Endothelial cell of umbilical vein (primary cell): ENCODE results near the gene PRC1. TPM values are rescaled to one million over a fixed set of nuclear protein-coding genes. Genes with fewer than 3 reads are reported as not detected.

Experiments used
- BruUV-seq: library from RNA; stranded (reverse); fragments of 400-500 nt; replicated peaks from 2 replicates; lab custom pipeline; 2021; lab: Mats Ljungman, UMichigan
- CTCF ChIA-PET: fragments of 300-600, 350-600 bp; sonication (Branson Sonifier 250); formaldehyde crosslinking; loops from one replicate; lab custom pipeline; 2021; ENCODE audit warnings: antibody characterized with exemption, inconsistent platforms; lab: Charles Lee
- POLR2A ChIA-PET: fragments of 300-600, 350-600 bp; sonication (Branson Sonifier 250); formaldehyde crosslinking; loops from one replicate; lab custom pipeline; 2021; ENCODE audit warnings: antibody characterized with exemption, inconsistent platforms; lab: Charles Lee
- DNase-seq: peaks from one replicate; pipeline ENCODE4 v3.0.0-alpha.2; 2011; ENCODE audit warnings: low read depth, low spot score
- FAIRE-seq: peaks from 2 replicates; lab custom pipeline; 2011; peaks lifted over from hg19 to GRCh38; lab: Jason Lieb, UNC
- H2AFZ ChIP-seq: 2 replicates; pipeline ENCODE4 v1.6.0; 2012; ENCODE audit warnings: low read depth, low read length, control low read depth, inconsistent platforms
- H3K27ac ChIP-seq: 2 replicates; pipeline ENCODE4 v1.5.1; 2011; ENCODE audit warnings: low read depth, mild to moderate bottlenecking, control low read depth, low read length, moderate library complexity; ENCODE audit not compliant: insufficient read depth
- H3K27me3 ChIP-seq, 2 experiments: 2 replicates each; pipeline versions ENCODE4 v1.6.0 to v1.6.1; 2011; ENCODE audit warnings: low read length in 2 of 2, mixed read lengths in 1 of 2; ENCODE audit not compliant: control insufficient read depth in 2 of 2, insufficient read depth in 2 of 2
- H3K36me3 ChIP-seq, 2 experiments: 2 replicates in 1 of 2; 3 replicates in 1 of 2; pipeline ENCODE4 v1.5.1; 2011; ENCODE audit warnings: low read length in 2 of 2, mild to moderate bottlenecking in 1 of 2, moderate library complexity in 1 of 2; ENCODE audit not compliant: control insufficient read depth in 2 of 2, insufficient read depth in 2 of 2; ENCODE audit errors: extremely low read depth in 1 of 2
- H3K4me1 ChIP-seq: 3 replicates; pipeline ENCODE4 v1.5.1; 2011; ENCODE audit warnings: mild to moderate bottlenecking, low read length; ENCODE audit not compliant: control insufficient read depth, insufficient read depth; ENCODE audit errors: extremely low read depth
- H3K4me2 ChIP-seq: 2 replicates; pipeline ENCODE4 v1.6.1; 2011; ENCODE audit warnings: low read length, control low read depth, mixed read lengths; ENCODE audit not compliant: insufficient read depth
- H3K4me3 ChIP-seq, 3 experiments: fragments of 200-600 bp in 1 of 3; sonication (generic), shearing (Covaris generic) in 1 of 3; replicated peaks in 1 of 3; 2 replicates each; pipeline ENCODE4 v1.5.1; 2011 to 2016; ENCODE audit warnings: control low read depth in 3 of 3, low read length in 3 of 3, mild to moderate bottlenecking in 2 of 3, inconsistent platforms in 1 of 3, low read depth in 1 of 3, moderate library complexity in 1 of 3; ENCODE audit not compliant: insufficient read depth in 1 of 3
- H3K79me2 ChIP-seq: 2 replicates; pipeline ENCODE4 v1.6.0; 2012; ENCODE audit warnings: low read length, inconsistent platforms; ENCODE audit not compliant: control insufficient read depth, insufficient read depth
- H3K9ac ChIP-seq: replicated peaks from 2 replicates; pipeline ENCODE3; 2011; ENCODE audit warnings: low read length, control low read depth; ENCODE audit not compliant: insufficient read depth; ENCODE audit errors: extremely low read depth
- H3K9me1 ChIP-seq: replicated peaks from 3 replicates; pipeline ENCODE4 v1.6.0; 2011; ENCODE audit warnings: mild to moderate bottlenecking, low read length; ENCODE audit not compliant: control insufficient read depth, insufficient read depth; ENCODE audit errors: extremely low read depth
- H3K9me3 ChIP-seq: replicated peaks from 2 replicates; pipeline ENCODE4 v1.5.1; 2012; ENCODE audit warnings: low read length, inconsistent platforms; ENCODE audit not compliant: control insufficient read depth, insufficient read depth
- H4K20me1 ChIP-seq: replicated peaks from 2 replicates; pipeline ENCODE3; 2011; ENCODE audit warnings: mild to moderate bottlenecking, low read length; ENCODE audit not compliant: control insufficient read depth, insufficient read depth; ENCODE audit errors: extremely low read depth
- CTCF ChIP-seq, 2 donors: IDR thresholded peaks; 1 replicate in 1 of 2; 2 replicates in 1 of 2; pipeline ENCODE4 v1.5.1; 2011; ENCODE audit warnings: low read length in 2 of 2, mild to moderate bottlenecking in 2 of 2, moderate library complexity in 2 of 2, control low read depth in 1 of 2, inconsistent platforms in 1 of 2, low read depth in 1 of 2; ENCODE audit not compliant: insufficient read depth in 1 of 2; ENCODE audit errors: extremely low read depth in 1 of 2
- EZH2 ChIP-seq: IDR thresholded peaks from 2 replicates; pipeline ENCODE4 v1.6.1; 2012; ENCODE audit warnings: borderline replicate concordance, low read depth, mild to moderate bottlenecking, moderate library complexity, low read length, inconsistent platforms; ENCODE audit not compliant: severe bottlenecking
- FOS ChIP-seq: IDR thresholded peaks from 2 replicates; pipeline ENCODE4 v1.6.1; 2011; ENCODE audit warnings: mild to moderate bottlenecking, low read length, moderate library complexity, borderline replicate concordance; ENCODE audit not compliant: insufficient read depth
- GATA2 ChIP-seq: IDR thresholded peaks from 2 replicates; pipeline ENCODE4 v1.7.0; 2011; ENCODE audit warnings: low read depth, mild to moderate bottlenecking, moderate library complexity, mixed read lengths, low read length; ENCODE audit not compliant: insufficient read length, insufficient read depth
- JUN ChIP-seq: IDR thresholded peaks from 2 replicates; pipeline ENCODE4 v1.6.1; 2011; ENCODE audit warnings: borderline replicate concordance, low read depth; ENCODE audit not compliant: insufficient read length, insufficient read depth
- MYC ChIP-seq: IDR thresholded peaks from one replicate; pipeline ENCODE4 v1.6.1; 2011; ENCODE audit warnings: mild to moderate bottlenecking, low read depth, low read length
- POLR2A ChIP-seq: IDR thresholded peaks from 2 replicates; pipeline ENCODE4 v1.6.1; 2012; ENCODE audit warnings: low read depth, mild to moderate bottlenecking, control low read depth, low read length
- POLR2AphosphoS5 ChIP-seq: IDR thresholded peaks from 2 replicates; pipeline ENCODE4 v1.6.1; 2012; ENCODE audit warnings: low read depth, mild to moderate bottlenecking, control low read depth, low read length, moderate library complexity; ENCODE audit not compliant: insufficient read depth
- dilution Hi-C: fragments of 300-500 bp; cut with MboI; formaldehyde crosslinking; loops from one replicate; pipeline ENCODE4 v1.15.0; 2019; ENCODE audit warnings: low sequenced_read_pairs; ENCODE audit not compliant: extremely low pct_ligation_motif_present
- intact Hi-C: fragments of 100-400 bp; cut with micrococcal nuclease; formaldehyde crosslinking; loops from one replicate; pipeline ENCODE4 v1.10.0; 2022
- polyA plus RNA-seq, 4 experiments: library from polyadenylated mRNA; depleted of rRNA in 3 of 4; stranded (reverse) in 3 of 4; unstranded in 1 of 4; fragments of >200 nt; gene quantifications; 2 replicates each; pipeline versions ENCODE4 v1.2.1 to v1.2.3, GENCODE V29; 2011 to 2012; ENCODE audit warnings: missing spikeins in 1 of 4
- small RNA-seq: library from RNA; depleted of rRNA; stranded (forward); fragments of <200 nt; gene quantifications from one replicate; pipeline ENCODE3, GENCODE V24; 2012; ENCODE audit warnings: low replicate concordance, low read depth; ENCODE audit not compliant: insufficient read depth, insufficient read length
- total RNA-seq: library from RNA; stranded (reverse); gene quantifications from 2 replicates; pipeline ENCODE4 v1.2.3, GENCODE V29; 2021
- TF ChIP-seq, protein P1 (sequence below): IDR thresholded peaks from 2 replicates; pipeline ENCODE4 v1.6.1; 2011; ENCODE audit not compliant: insufficient read depth, insufficient read length

Gene PRC1
- total and polyA plus RNA-seq, 2 donors (not counting 3 experiments of a cell fraction or from before 2014, with no cell fraction given) = 171 to 280 TPM

GRCh38 chr15:90916461-90916860 is 77.9 kb downstream of the PRC1 start:
- H3K79me2 ChIP-seq = no peaks in the 10 kb centered on the region
- TF ChIP-seq MYC (no peak), POLR2A (no peak), CTCF (IDR thresholded peaks at IDR 0.05; ENCODE audit: extremely low read depth in 1 of 2, insufficient read depth in 1 of 2, low read depth in 1 of 2, low read length in 2 of 2) (no peak), GATA2 (no peak), EZH2 (no peak), JUN (no peak), POLR2AphosphoS5 (no peak), FOS (no peak)
- TF ChIP-seq, protein P1, sequence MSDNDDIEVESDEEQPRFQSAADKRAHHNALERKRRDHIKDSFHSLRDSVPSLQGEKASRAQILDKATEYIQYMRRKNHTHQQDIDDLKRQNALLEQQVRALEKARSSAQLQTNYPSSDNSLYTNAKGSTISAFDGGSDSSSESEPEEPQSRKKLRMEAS = no peak
- FAIRE-seq = no peak
- dilution Hi-C loops (no loop called here), intact Hi-C loops (no loop called here)
- no peak overlapping the region for H2AFZ ChIP-seq
- H3K9ac ChIP-seq = no peak overlapping the region
- H3K4me3 ChIP-seq = no peak overlapping the region
- H3K27me3 ChIP-seq = no peaks in the 10 kb centered on the region
- ChIA-PET CTCF (no interaction called here), POLR2A (no interaction called here)
- BruUV-seq = no TSS peak
- H3K9me3 ChIP-seq = no peaks in the 10 kb centered on the region
- no peak overlapping the region for H3K27ac ChIP-seq
- no peaks in the 10 kb centered on the region for H4K20me1 ChIP-seq
- DNase-seq = no peak
- no peak overlapping the region for H3K4me2 ChIP-seq
- no peaks in the 10 kb centered on the region for H3K9me1 ChIP-seq
- peaks cover 2 to 63% of the 10 kb centered on the region in 2 experiments for H3K36me3 ChIP-seq
- no peaks in the 10 kb centered on the region for H3K4me1 ChIP-seq

Small RNA genes lying within 50 kb of the gene (small RNA-seq; reads per million reads assigned to genes)
- gene RF00019 = not detected

Other genes with a start within 250 kb of the PRC1 start
- 131 and 145 TPM in 2 replicates for gene FURIN, start 125.9 kb downstream of the PRC1 start, total RNA-seq
- 77.4 and 96.9 TPM in 2 replicates for gene FURIN, start 125.9 kb downstream of the PRC1 start, polyA plus RNA-seq
- 51.0 and 58.1 TPM in 2 replicates for gene FES, start 110.0 kb downstream of the PRC1 start, total RNA-seq
- 41.5 and 55.7 TPM in 2 replicates for gene FES, start 110.0 kb downstream of the PRC1 start, polyA plus RNA-seq
- gene MAN2A2, start 91.2 kb downstream of the PRC1 start, total RNA-seq = 52.1 and 60.9 TPM in 2 replicates
- gene MAN2A2, start 91.2 kb downstream of the PRC1 start, polyA plus RNA-seq = 77.7 and 106 TPM in 2 replicates
- gene HDDC3, start 62.0 kb downstream of the PRC1 start, total RNA-seq = 12.3 and 16.0 TPM in 2 replicates
- 20.2 and 21.8 TPM in 2 replicates for gene HDDC3, start 62.0 kb downstream of the PRC1 start, polyA plus RNA-seq
- 106 and 108 TPM in 2 replicates for gene UNC45A, start 59.2 kb downstream of the PRC1 start, total RNA-seq
- 103 and 111 TPM in 2 replicates for gene UNC45A, start 59.2 kb downstream of the PRC1 start, polyA plus RNA-seq
- 13.3 and 15.3 TPM in 2 replicates for gene RCCD1, start 39.7 kb downstream of the PRC1 start, total RNA-seq
- 7.7 and 8.8 TPM in 2 replicates for gene RCCD1, start 39.7 kb downstream of the PRC1 start, polyA plus RNA-seq
- 14.2 and 14.7 TPM in 2 replicates for gene VPS33B, start 28.1 kb upstream of the PRC1 start, total RNA-seq
- gene VPS33B, start 28.1 kb upstream of the PRC1 start, polyA plus RNA-seq = 10.4 and 11.8 TPM in 2 replicates
- gene SV2B, start 105.7 kb upstream of the PRC1 start, total RNA-seq = not detected in 2 replicates
- gene SV2B, start 105.7 kb upstream of the PRC1 start, polyA plus RNA-seq = not detected in 2 replicates